ENCODE data around the gene YWHAG. TPM values are rescaled to one million over a fixed set of nuclear protein-coding genes. Genes with fewer than 3 reads are reported as not detected.
"Not testable (repeated sequence)": the region's sequence is repeated elsewhere in the genome, so short reads cannot be mapped to it uniquely, and the experiment has no call there.

Gene YWHAG
- total and polyA plus RNA-seq, 11 donors: 85.5 to 282 (median 189) TPM

- intact Hi-C loops (cut with DNase I): loop anchor here in 3 of 10 donors (1.0 to 5.0 kb wide), 3 partner anchors 8 to 117 kb away; partner anchors contain the start of genes HSPB1 (in 1 of the 3) and YWHAG (in 1 of the 3)
- no peaks in the 10 kb centered on the region for H3K9me3 ChIP-seq
- DNase-seq (peak; percentile 95 to 99 (median 97)), ATAC-seq (peak; percentile 81 to 92 (median 88))
- peak overlapping the region; percentile 89 to 100 (median 94) for H3K27ac ChIP-seq
- peaks cover 6 to 56% (median 37%) of the 10 kb centered on the region in 12 donors for H3K4me1 ChIP-seq
- no peaks in the 10 kb centered on the region for H3K36me3 ChIP-seq
- TF ChIP-seq POLR2A (IDR thresholded peaks at IDR 0.05) (peak in 1 of 2 donors; percentile 61), CTCF (IDR thresholded peaks at IDR 0.05) (no peak)
- no peaks in the 10 kb centered on the region for H3K27me3 ChIP-seq
- 8 to 26% (median 16%) methylated on average over 16 to 20 of the region's 20 CpGs for WGBS, 4 donors
- peak overlapping the region in 11 of 12 donors; percentile 19 to 54 (median 37) for H3K4me3 ChIP-seq
These were observed 64.3 kb downstream of the YWHAG start for GRCh38 chr7:76294344-76295024.

GRCh38 chr7:76293407-76293901 lies 65.3 kb downstream of the YWHAG start:
- no peak overlapping the region for H3K4me3 ChIP-seq
- ATAC-seq: no peak

GRCh38 chr7:76292911-76293310 lies 65.9 kb downstream of the YWHAG start:
- Histone ChIP-seq H3K27ac (peak overlapping the region; percentile 79 to 100 (median 92)), H3K4me1 (peaks cover 6 to 56% (median 37%) of the 10 kb centered on the region in 12 donors)
- not testable (repeated sequence) for H3K4me3 ChIP-seq, ATAC-seq, H3K27me3 ChIP-seq, H3K9me3 ChIP-seq, DNase-seq, H3K36me3 ChIP-seq
- intact Hi-C loops (cut with DNase I): loop anchor here in 1 of 10 donors (5.0 kb wide), 1 partner anchor 116 kb away; no protein-coding TSS in a partner anchor
- WGBS, 4 donors: 89 to 93% (median 92%) methylated on average over 5 of the region's 5 CpGs

More at GRCh38 chr7:76293407-76293901, 65.3 kb downstream of the YWHAG start:
- no peaks in the 10 kb centered on the region for H3K36me3 ChIP-seq
- DNase-seq: no peak
- peaks cover 6 to 56% (median 37%) of the 10 kb centered on the region in 12 donors for H3K4me1 ChIP-seq
- intact Hi-C loops (cut with DNase I): loop anchor here in 1 of 10 donors (5.0 kb wide), 1 partner anchor 116 kb away; no protein-coding TSS in a partner anchor
- no peaks in the 10 kb centered on the region for H3K9me3 ChIP-seq
- 84 to 92% (median 86%) methylated on average over 8 of the region's 8 CpGs for WGBS, 4 donors
- TF ChIP-seq POLR2A (IDR thresholded peaks at IDR 0.05) (no peak), CTCF (IDR thresholded peaks at IDR 0.05) (no peak)
- H3K27ac ChIP-seq: peak overlapping the region; percentile 89 to 100 (median 94)
- H3K27me3 ChIP-seq: no peaks in the 10 kb centered on the region

- Histone ChIP-seq H3K4me3 (peak overlapping the region in 11 of 12 donors; percentile 17 to 52 (median 39)), H3K36me3 (no peaks in the 10 kb centered on the region), H3K27me3 (no peaks in the 10 kb centered on the region), H3K27ac (peak overlapping the region; percentile 79 to 100 (median 92)), H3K4me1 (peaks cover 6 to 56% (median 36%) of the 10 kb centered on the region in 12 donors), H3K9me3 (no peaks in the 10 kb centered on the region)
- WGBS, 4 donors: 24 to 34% (median 29%) methylated on average over 5 of the region's 5 CpGs
- TF ChIP-seq CTCF (IDR thresholded peaks at IDR 0.05): no peak
- no peak for TF ChIP-seq POLR2A (IDR thresholded peaks at IDR 0.05)
- intact Hi-C loops (cut with DNase I): loop anchor here in 1 of 10 donors (5.0 kb wide), 1 partner anchor 115 kb away; no protein-coding TSS in a partner anchor
- ATAC-seq (peak; percentile 6 to 26 (median 18)), DNase-seq (no peak)
These were observed 66.6 kb downstream of the YWHAG start for GRCh38 chr7:76292213-76292573.

Data from heart left ventricle (tissue), 16 donors.